Transverse colon (tissue), 4 donors: Measurements from ENCODE around the gene CA12. TPM values are rescaled to one million over a fixed set of nuclear protein-coding genes. Genes with fewer than 3 reads are reported as not detected.

Experiments
- DNase-seq: peaks from one replicate; pipeline ENCODE4 v3.0.0-alpha.2; 2019
- H3K27ac ChIP-seq, 4 donors: fragments of 200-600 bp; sonication (generic); 2 replicates each; pipeline ENCODE4 v1.5.1; 2016 to 2018; ENCODE audit warnings: inconsistent platforms in 4 of 4
- H3K27me3 ChIP-seq: fragments of 200-600 bp; sonication (generic); 2 replicates; pipeline ENCODE4 v1.5.1; 2017; ENCODE audit warnings: inconsistent platforms
- H3K36me3 ChIP-seq, 4 donors: fragments of 200-600 bp; sonication (generic); 2 replicates each; pipeline ENCODE4 v1.5.1; 2017 to 2019; ENCODE audit warnings: inconsistent platforms in 4 of 4
- H3K4me1 ChIP-seq, 4 donors: fragments of 200-600 bp; sonication (generic); 2 replicates each; pipeline ENCODE4 v1.5.1; 2017 to 2020; ENCODE audit warnings: inconsistent platforms in 4 of 4
- H3K4me3 ChIP-seq, 4 donors: fragments of 200-600 bp; sonication (generic); 1 replicate in 1 of 4; 2 replicates in 3 of 4; pipeline versions ENCODE4 v1.5.1 to v1.6.1; 2017 to 2019; ENCODE audit warnings: inconsistent platforms in 4 of 4
- H3K9me3 ChIP-seq, 2 donors: fragments of 200-600 bp; sonication (generic); 2 replicates each; pipeline ENCODE4 v1.5.1; 2017 to 2019; ENCODE audit warnings: inconsistent platforms in 2 of 2
- EP300 ChIP-seq: sonication (generic); formaldehyde crosslinking; IDR thresholded peaks from one replicate; pipeline ENCODE4 v1.6.1; 2017; ENCODE audit warnings: antibody characterized with exemption, low read depth
- POLR2A ChIP-seq: fragments of 450-650 bp; IDR thresholded peaks from one replicate; pipeline ENCODE4 v1.6.1; 2016; ENCODE audit warnings: antibody characterized with exemption, mild to moderate bottlenecking, moderate library complexity
- POLR2AphosphoS5 ChIP-seq, 3 donors: sonication (generic); formaldehyde crosslinking; IDR thresholded peaks; one replicate each; pipeline ENCODE4 v1.6.1; 2016; ENCODE audit warnings: antibody characterized with exemption in 3 of 3
- WGBS, 2 donors: methylation state at CpG; one replicate each; pipeline ENCODE4 v1.1.5; 2018; ENCODE audit warnings: low coverage in 1 of 2; 5-methylcytosine and 5-hydroxymethylcytosine counted together
- in situ Hi-C, 4 donors: fragments of 200-750 bp; cut with MboI; loops; one replicate each; pipeline versions ENCODE4 v1.15.0 to v1.15.1; 2017; ENCODE audit warnings: low sequenced_read_pairs in 3 of 4, low pct_ligation_motif_present in 1 of 4, low pct_unique_long_range_greater_than_20kb in 1 of 4
- intact Hi-C: fragments of 100-400 bp; cut with DNase I; formaldehyde crosslinking; loops from one replicate; pipeline ENCODE4 v1.15.1; 2023; ENCODE audit warnings: low total_unique reads
- total RNA-seq, 4 donors: library from RNA; depleted of rRNA; stranded (reverse); fragments of >200 nt; gene quantifications; one replicate each; pipeline ENCODE4 v1.1.0, GENCODE V29; 2016
- TF ChIP-seq, protein P1 (sequence below), 5 experiments: fragments of 200-600 bp in 3 of 5; fragments of 450-650 bp in 2 of 5; sonication (generic) in 3 of 5; IDR thresholded peaks; 1 replicate in 2 of 5; 2 replicates in 3 of 5; pipeline ENCODE4 v1.5.1; 2016 to 2017; ENCODE audit warnings: antibody characterized with exemption in 5 of 5, inconsistent platforms in 3 of 5, mild to moderate bottlenecking in 2 of 5, moderate library complexity in 1 of 5

Gene CA12
- total RNA-seq, 4 donors from 2014 or later: 121 to 392 (median 329) TPM

DNA sequence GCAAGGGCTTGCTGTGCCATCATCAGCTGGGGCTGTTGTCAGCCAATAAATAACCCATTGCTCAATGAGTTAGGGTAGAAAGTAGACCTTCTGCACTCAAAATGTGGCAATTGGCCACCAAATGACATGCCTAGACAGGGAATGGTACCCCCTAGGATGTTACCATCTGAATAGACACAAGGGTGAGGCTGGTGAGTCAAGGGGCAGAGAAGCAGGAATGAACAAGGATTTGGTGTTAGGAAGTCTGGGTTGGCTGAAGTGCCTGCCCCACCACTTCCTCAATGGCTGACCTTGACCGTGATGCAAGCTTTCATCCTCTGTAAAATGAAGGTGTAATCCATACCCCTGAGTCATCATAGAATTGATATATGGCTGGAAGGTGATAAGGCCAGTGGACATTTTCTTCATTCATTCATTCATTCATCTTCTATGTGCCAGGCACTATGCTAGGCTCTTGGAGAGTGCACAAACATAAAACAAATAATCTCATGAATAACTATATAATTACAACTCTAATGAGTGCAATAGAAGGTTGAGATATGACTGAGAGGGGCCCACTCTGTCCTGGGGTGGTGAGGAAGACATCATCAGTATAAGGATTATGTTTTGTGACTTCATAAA is 4.4 kb upstream of the CA12 start:
- Histone ChIP-seq H3K4me1 (peaks cover 2 to 27% (median 17%) of the 10 kb centered on the region in 4 donors), H3K36me3 (no peaks in the 10 kb centered on the region), H3K27ac (no peak overlapping the region), H3K9me3 (no peaks in the 10 kb centered on the region), H3K4me3 (no peak overlapping the region), H3K27me3 (peaks cover 9% of the 10 kb centered on the region)
- TF ChIP-seq POLR2AphosphoS5 (IDR thresholded peaks at IDR 0.05) (no peak), EP300 (no peak), POLR2A (no peak)
- TF ChIP-seq, protein P1, sequence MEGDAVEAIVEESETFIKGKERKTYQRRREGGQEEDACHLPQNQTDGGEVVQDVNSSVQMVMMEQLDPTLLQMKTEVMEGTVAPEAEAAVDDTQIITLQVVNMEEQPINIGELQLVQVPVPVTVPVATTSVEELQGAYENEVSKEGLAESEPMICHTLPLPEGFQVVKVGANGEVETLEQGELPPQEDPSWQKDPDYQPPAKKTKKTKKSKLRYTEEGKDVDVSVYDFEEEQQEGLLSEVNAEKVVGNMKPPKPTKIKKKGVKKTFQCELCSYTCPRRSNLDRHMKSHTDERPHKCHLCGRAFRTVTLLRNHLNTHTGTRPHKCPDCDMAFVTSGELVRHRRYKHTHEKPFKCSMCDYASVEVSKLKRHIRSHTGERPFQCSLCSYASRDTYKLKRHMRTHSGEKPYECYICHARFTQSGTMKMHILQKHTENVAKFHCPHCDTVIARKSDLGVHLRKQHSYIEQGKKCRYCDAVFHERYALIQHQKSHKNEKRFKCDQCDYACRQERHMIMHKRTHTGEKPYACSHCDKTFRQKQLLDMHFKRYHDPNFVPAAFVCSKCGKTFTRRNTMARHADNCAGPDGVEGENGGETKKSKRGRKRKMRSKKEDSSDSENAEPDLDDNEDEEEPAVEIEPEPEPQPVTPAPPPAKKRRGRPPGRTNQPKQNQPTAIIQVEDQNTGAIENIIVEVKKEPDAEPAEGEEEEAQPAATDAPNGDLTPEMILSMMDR (IDR thresholded peaks at IDR 0.05): no peak
- 81% methylated on average over 1 of the region's 1 CpG; no CpG with 5 or more reads in 1 of the 2 donors for WGBS, 2 donors
- in situ Hi-C loops: no loop called here
- no peak for DNase-seq
- intact Hi-C loops: no loop called here

DNA sequence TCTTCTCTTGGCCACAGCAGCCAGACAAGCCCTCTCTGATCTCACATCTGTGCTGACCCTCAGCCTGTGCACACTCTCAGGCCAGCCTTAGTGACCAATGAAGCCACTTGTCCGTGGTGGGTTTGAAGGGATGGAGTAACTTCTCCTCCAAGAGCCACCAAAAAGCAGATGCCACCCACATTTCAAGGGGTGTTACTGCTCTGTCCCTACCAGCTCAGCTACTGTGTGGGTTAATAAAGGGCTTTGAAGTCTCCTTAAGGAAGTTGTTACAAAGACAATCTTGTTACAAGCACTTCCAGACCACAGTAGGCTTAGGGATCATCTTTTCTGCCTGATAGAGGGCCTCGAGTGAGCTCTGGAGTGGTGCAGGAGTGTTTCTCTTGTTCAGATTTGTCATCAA is 3.3 kb upstream of the CA12 start:
- H3K27ac ChIP-seq: no peak overlapping the region
- TF ChIP-seq EP300 (no peak), POLR2A (no peak), POLR2AphosphoS5 (IDR thresholded peaks at IDR 0.05) (no peak)
- TF ChIP-seq, protein P1 (IDR thresholded peaks at IDR 0.05): no peak
- no peaks in the 10 kb centered on the region for H3K9me3 ChIP-seq
- no peak for DNase-seq
- 86% methylated on average over 2 of the region's 2 CpGs; no CpG with 5 or more reads in 1 of the 2 donors for WGBS, 2 donors
- peaks cover 16% of the 10 kb centered on the region for H3K27me3 ChIP-seq
- H3K36me3 ChIP-seq: no peaks in the 10 kb centered on the region
- intact Hi-C loops: no loop called here
- in situ Hi-C loops: no loop called here
- peaks cover 2 to 23% (median 9%) of the 10 kb centered on the region in 4 donors for H3K4me1 ChIP-seq
- H3K4me3 ChIP-seq: no peak overlapping the region

DNA sequence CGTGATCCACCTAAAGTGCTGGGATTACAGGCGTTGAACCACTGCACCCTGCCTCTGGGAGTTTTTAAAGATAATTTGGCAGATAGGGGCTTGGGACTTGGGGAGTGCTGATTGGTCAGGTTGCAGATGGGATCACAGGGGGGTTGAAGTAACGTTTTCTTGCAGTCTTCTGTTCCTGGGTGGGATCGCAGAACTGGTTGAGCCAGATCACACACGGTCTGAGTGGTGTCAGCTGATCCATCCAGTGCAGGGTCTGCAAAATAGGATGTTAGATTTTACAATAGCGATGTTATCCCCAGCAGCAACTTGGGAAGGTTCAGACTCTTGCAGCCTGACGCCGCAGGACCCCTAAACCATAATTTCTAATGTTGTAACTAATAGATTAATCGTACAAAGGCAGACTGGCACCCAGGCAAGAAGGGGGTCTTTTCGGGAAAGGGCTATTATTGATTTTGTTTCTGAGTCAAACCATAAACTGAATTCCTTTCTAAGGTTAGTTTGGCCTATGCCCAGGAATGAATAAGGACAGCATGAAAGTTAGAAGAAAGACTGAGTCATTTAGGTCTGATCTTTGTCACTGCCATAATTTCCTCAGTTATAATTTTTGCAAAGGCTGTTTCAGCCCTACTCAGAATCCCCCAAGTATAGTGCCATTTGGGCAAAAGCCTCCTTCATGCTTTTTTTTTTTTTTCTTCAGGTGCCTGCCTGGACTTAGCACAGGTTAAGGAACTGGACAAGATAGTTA is 1.5 kb upstream of the CA12 start:
- peaks cover 17% of the 10 kb centered on the region for H3K27me3 ChIP-seq
- WGBS, 2 donors: 84% methylated on average over 10 of the region's 10 CpGs; no CpG with 5 or more reads in 1 of the 2 donors
- no peak for DNase-seq
- intact Hi-C loops: no loop called here
- no peaks in the 10 kb centered on the region for H3K9me3 ChIP-seq
- in situ Hi-C loops: no loop called here
- TF ChIP-seq, protein P1 (IDR thresholded peaks at IDR 0.05): no peak
- TF ChIP-seq POLR2A (no peak), EP300 (no peak), POLR2AphosphoS5 (IDR thresholded peaks at IDR 0.05) (no peak)
- no peak overlapping the region for H3K4me3 ChIP-seq
- no peaks in the 10 kb centered on the region for H3K36me3 ChIP-seq
- H3K4me1 ChIP-seq: peaks cover 0 to 31% (median 8%) of the 10 kb centered on the region in 4 donors
- no peak overlapping the region for H3K27ac ChIP-seq

DNA sequence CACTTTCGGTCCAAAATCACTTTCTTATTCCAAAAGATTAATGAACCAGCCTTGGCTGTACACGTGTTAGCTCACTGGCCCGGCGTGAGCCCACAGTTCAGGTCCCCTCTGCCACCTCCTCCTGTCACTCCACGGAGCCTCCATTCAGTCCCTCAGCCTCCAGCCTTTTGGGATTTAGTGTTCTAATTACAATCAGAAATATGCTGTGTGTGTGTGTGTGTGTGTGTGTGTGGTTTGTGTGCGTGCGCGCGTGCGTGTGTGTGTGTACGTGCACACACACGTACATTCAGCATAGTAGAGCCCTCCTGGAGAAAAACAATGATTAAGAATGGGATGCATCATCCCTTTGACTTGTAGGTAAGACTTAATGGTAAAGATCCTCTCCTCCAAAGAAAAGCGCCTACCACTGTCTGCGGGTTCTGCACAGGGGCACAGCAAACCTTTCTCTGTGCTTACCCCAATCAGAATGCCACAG is 801 bp downstream of the CA12 start:
- Histone ChIP-seq H3K4me3 (peak overlapping the region; percentile 12 to 64 (median 56)), H3K27ac (peak overlapping the region; percentile 48 to 83 (median 77)), H3K9me3 (no peaks in the 10 kb centered on the region), H3K4me1 (peaks cover 0 to 33% (median 8%) of the 10 kb centered on the region in 4 donors), H3K27me3 (peaks cover 17% of the 10 kb centered on the region), H3K36me3 (no peaks in the 10 kb centered on the region)
- no peak for DNase-seq
- TF ChIP-seq POLR2AphosphoS5 (IDR thresholded peaks at IDR 0.05): no peak
- intact Hi-C loops (no loop called here), in situ Hi-C loops (no loop called here)
- 55 to 57% methylated on average over 4 to 14 of the region's 14 CpGs for WGBS, 2 donors
